PC-3 (cell line): ENCODE measurements around the gene MKX. TPM values are rescaled to one million over a fixed set of nuclear protein-coding genes. Genes with fewer than 3 reads are reported as not detected.

ENCODE experiments used
- ATAC-seq: fragments of 200-7000 bp; cut with Tn5 transposase; 2 replicates; pipeline ENCODE4 v1.9.1; 2020; ENCODE audit warnings: mild to moderate bottlenecking, moderate library complexity
- BruUV-seq: library from RNA; stranded (reverse); fragments of 400-500 nt; replicated peaks from 2 replicates; lab custom pipeline; 2021; lab: Mats Ljungman, UMichigan
- CTCF ChIA-PET: fragments of 300-600 bp; sonication (Branson Sonifier 250); formaldehyde crosslinking; loops from one replicate; lab custom pipeline; 2022; ENCODE audit warnings: antibody characterized with exemption; lab: Charles Lee
- POLR2A ChIA-PET: fragments of 300-600 bp; sonication (Branson Sonifier 250); formaldehyde crosslinking; loops from one replicate; lab custom pipeline; 2022; ENCODE audit warnings: antibody characterized with exemption; ENCODE audit not compliant: unreplicated experiment; lab: Charles Lee
- DNase-seq: peaks from one replicate; pipeline ENCODE4 v3.0.0-alpha.2; 2015
- H2AFZ ChIP-seq: fragments of 300-600 bp; sonication (generic); 2 replicates; pipeline ENCODE4 v1.6.0; 2016; ENCODE audit warnings: antibody characterized with exemption, low read length
- H3F3A ChIP-seq: fragments of 300-600 bp; sonication (generic); one replicate; pipeline ENCODE4 v1.6.0; 2017; ENCODE audit warnings: antibody characterized with exemption, low read length, control low read depth, mild to moderate bottlenecking; ENCODE audit not compliant: unreplicated experiment
- H3K27ac ChIP-seq: fragments of 300-600 bp; sonication (generic); 2 replicates; pipeline ENCODE4 v1.5.1; 2016; ENCODE audit warnings: mild to moderate bottlenecking, low read length
- H3K27me3 ChIP-seq: fragments of 300-600 bp; sonication (generic); 2 replicates; pipeline ENCODE4 v1.6.1; 2016; ENCODE audit warnings: low read length, mixed read lengths
- H3K36me3 ChIP-seq: fragments of 300-600 bp; sonication (generic); 2 replicates; pipeline ENCODE4 v1.6.1; 2016; ENCODE audit warnings: low read depth, mixed run types, low read length, mixed read lengths
- H3K4me1 ChIP-seq: fragments of 300-600 bp; sonication (generic); 2 replicates; pipeline ENCODE4 v1.5.1; 2016; ENCODE audit warnings: low read length; ENCODE audit not compliant: insufficient read depth
- H3K4me2 ChIP-seq: fragments of 300-600 bp; sonication (generic); 2 replicates; pipeline ENCODE4 v1.6.0; 2016; ENCODE audit warnings: low read length
- H3K4me3 ChIP-seq: fragments of 300-600 bp; sonication (generic); 2 replicates; pipeline ENCODE4 v1.5.1; 2016; ENCODE audit warnings: mild to moderate bottlenecking, low read length, mixed read lengths
- H3K79me2 ChIP-seq: fragments of 300-600 bp; sonication (generic); 2 replicates; pipeline ENCODE4 v1.6.1; 2017; ENCODE audit warnings: low read length, mixed read lengths
- H3K9ac ChIP-seq: fragments of 300-600 bp; sonication (generic); 2 replicates; pipeline ENCODE4 v1.6.0; 2016; ENCODE audit warnings: mild to moderate bottlenecking, low read length
- H3K9me2 ChIP-seq: fragments of 300-600 bp; sonication (generic); replicated peaks from 2 replicates; pipeline ENCODE4 v1.6.1; 2016; ENCODE audit warnings: mixed run types, low read length, mixed read lengths
- H3K9me3 ChIP-seq: fragments of 300-600 bp; sonication (generic); 2 replicates; pipeline ENCODE4 v1.6.1; 2016; ENCODE audit warnings: low read length, mixed read lengths
- H4K20me1 ChIP-seq: fragments of 300-600 bp; sonication (generic); 2 replicates; pipeline ENCODE4 v1.6.1; 2016; ENCODE audit warnings: low read length, mixed read lengths
- EZH2 ChIP-seq: fragments of 300-600 bp; sonication (generic); IDR thresholded peaks from one replicate; pipeline ENCODE4 v1.6.1; 2017; ENCODE audit warnings: antibody characterized with exemption, mild to moderate bottlenecking, low read length; ENCODE audit not compliant: unreplicated experiment
- EZH2phosphoT487 ChIP-seq: fragments of 300-600 bp; sonication (generic); IDR thresholded peaks from 2 replicates; pipeline ENCODE4 v1.6.1; 2018; ENCODE audit warnings: mild to moderate bottlenecking, antibody characterized with exemption, low read length, borderline replicate concordance
- intact Hi-C: fragments of 100-400 bp; cut with micrococcal nuclease; formaldehyde crosslinking; loops from 2 replicates; pipeline ENCODE4 v1.9.0; 2023
- total RNA-seq: library from RNA; depleted of rRNA; stranded (reverse); fragments of >200 nt; gene quantifications from 2 replicates; pipeline ENCODE4 v1.2.3, GENCODE V29; 2014
- TF ChIP-seq, protein P1 (sequence below): fragments of 300-600 bp; sonication (generic); conservative IDR thresholded peaks from 2 replicates; pipeline ENCODE4 v1.5.1; 2017; ENCODE audit warnings: antibody characterized with exemption, low read depth, mild to moderate bottlenecking, low read length

MKX gene
- total RNA-seq, 1 experiment from 2014 or later, result 3.5 TPM

GRCh38 chr10:27626890-27627289, 118.7 kb downstream of the MKX start:
- H2AFZ ChIP-seq, result no peak overlapping the region
- POLR2A ChIA-PET, result no interaction called here
- peaks cover 13% of the 10 kb centered on the region; the same call in 1 of the 2 replicates for H3K27me3 ChIP-seq
- H3K9ac ChIP-seq, result no peak overlapping the region
- H3K9me2 ChIP-seq, result no peaks in the 10 kb centered on the region
- H3K9me3 ChIP-seq, result no peaks in the 10 kb centered on the region
- no peak overlapping the region for H3K4me2 ChIP-seq
- no peaks in the 10 kb centered on the region for H4K20me1 ChIP-seq
- no peak for ATAC-seq
- no peak for DNase-seq
- no peak overlapping the region for H3K27ac ChIP-seq
- intact Hi-C loops, result no loop called here
- H3K36me3 ChIP-seq, result no peaks in the 10 kb centered on the region
- H3K4me1 ChIP-seq, result no peaks in the 10 kb centered on the region
- no TSS peak for BruUV-seq
- TF ChIP-seq EZH2 (no peak), EZH2phosphoT487 (no peak)
- TF ChIP-seq, protein P1, sequence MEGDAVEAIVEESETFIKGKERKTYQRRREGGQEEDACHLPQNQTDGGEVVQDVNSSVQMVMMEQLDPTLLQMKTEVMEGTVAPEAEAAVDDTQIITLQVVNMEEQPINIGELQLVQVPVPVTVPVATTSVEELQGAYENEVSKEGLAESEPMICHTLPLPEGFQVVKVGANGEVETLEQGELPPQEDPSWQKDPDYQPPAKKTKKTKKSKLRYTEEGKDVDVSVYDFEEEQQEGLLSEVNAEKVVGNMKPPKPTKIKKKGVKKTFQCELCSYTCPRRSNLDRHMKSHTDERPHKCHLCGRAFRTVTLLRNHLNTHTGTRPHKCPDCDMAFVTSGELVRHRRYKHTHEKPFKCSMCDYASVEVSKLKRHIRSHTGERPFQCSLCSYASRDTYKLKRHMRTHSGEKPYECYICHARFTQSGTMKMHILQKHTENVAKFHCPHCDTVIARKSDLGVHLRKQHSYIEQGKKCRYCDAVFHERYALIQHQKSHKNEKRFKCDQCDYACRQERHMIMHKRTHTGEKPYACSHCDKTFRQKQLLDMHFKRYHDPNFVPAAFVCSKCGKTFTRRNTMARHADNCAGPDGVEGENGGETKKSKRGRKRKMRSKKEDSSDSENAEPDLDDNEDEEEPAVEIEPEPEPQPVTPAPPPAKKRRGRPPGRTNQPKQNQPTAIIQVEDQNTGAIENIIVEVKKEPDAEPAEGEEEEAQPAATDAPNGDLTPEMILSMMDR, result no peak
- no peaks in the 10 kb centered on the region for H3K79me2 ChIP-seq
- H3F3A ChIP-seq, result no peaks in the 10 kb centered on the region
- CTCF ChIA-PET, result no interaction called here
- H3K4me3 ChIP-seq, result no peak overlapping the region

DNA sequence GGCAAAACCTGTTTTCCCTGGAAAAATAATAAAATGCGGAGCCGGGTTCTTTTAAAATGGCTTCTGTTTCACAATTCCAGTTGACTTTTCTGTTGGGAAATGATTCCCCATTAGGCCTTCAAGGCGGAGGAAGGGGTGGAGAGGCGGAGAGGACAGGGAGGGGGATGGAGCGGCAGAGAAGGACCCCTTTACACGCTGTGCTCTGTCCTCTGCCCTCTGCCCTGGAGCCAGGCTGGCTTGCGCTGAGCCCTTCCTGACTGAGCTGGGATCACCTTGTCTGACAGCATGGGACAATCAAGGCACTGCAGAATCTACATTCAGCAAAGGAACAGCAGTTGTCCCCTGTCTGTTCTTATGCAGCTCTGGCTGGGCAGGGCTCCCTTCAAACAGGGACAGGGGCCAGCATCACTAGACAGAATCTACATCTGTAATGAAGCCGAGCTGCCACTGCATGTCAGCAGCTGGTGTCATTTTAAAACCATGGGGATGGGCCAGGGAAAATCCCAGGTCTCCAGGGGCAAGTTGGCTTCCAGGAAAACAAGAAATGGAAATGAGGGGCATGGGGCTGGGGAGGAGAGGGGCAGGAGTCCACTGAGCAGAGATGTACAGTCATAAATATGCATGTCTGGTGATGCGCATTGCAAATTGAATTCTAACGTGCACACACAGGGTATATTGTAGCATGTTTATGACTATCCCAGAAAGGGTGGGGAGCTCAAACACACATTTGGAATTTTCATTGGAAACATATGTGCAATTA, 120.0 kb downstream of the MKX start:
- no peak overlapping the region for H3K4me2 ChIP-seq
- no peaks in the 10 kb centered on the region for H3K79me2 ChIP-seq
- H3K4me3 ChIP-seq, result no peak overlapping the region
- intact Hi-C loops, result no loop called here
- CTCF ChIA-PET, result no interaction called here
- TF ChIP-seq, protein P1, result no peak
- TF ChIP-seq EZH2 (no peak), EZH2phosphoT487 (no peak)
- H3K9me3 ChIP-seq, result no peaks in the 10 kb centered on the region
- no peak for ATAC-seq
- H3K36me3 ChIP-seq, result no peaks in the 10 kb centered on the region
- no peak overlapping the region for H3K9ac ChIP-seq
- no TSS peak for BruUV-seq
- H3K27me3 ChIP-seq, result peaks cover 15% of the 10 kb centered on the region; the same call in 1 of the 2 replicates
- no peaks in the 10 kb centered on the region for H3K9me2 ChIP-seq
- H2AFZ ChIP-seq, result no peak overlapping the region
- H3K4me1 ChIP-seq, result no peaks in the 10 kb centered on the region
- DNase-seq, result no peak
- no peak overlapping the region for H3K27ac ChIP-seq
- H3F3A ChIP-seq, result no peaks in the 10 kb centered on the region
- POLR2A ChIA-PET, result no interaction called here
- no peaks in the 10 kb centered on the region for H4K20me1 ChIP-seq

GRCh38 chr10:27624941-27625340, 120.7 kb downstream of the MKX start:
- CTCF ChIA-PET, result no interaction called here
- no peak overlapping the region for H3K9ac ChIP-seq
- no peaks in the 10 kb centered on the region for H3K9me3 ChIP-seq
- no peaks in the 10 kb centered on the region for H3K9me2 ChIP-seq
- peaks cover 15% of the 10 kb centered on the region; the same call in 1 of the 2 replicates for H3K27me3 ChIP-seq
- DNase-seq (no peak), ATAC-seq (no peak)
- BruUV-seq, result no TSS peak
- no peaks in the 10 kb centered on the region for H3F3A ChIP-seq
- POLR2A ChIA-PET, result no interaction called here
- no peak overlapping the region for H3K4me3 ChIP-seq
- no peaks in the 10 kb centered on the region for H3K79me2 ChIP-seq
- TF ChIP-seq, protein P1, result no peak
- no peak for TF ChIP-seq EZH2phosphoT487
- TF ChIP-seq EZH2, result no peak
- no peak overlapping the region for H3K4me2 ChIP-seq
- H3K4me1 ChIP-seq, result no peaks in the 10 kb centered on the region
- H4K20me1 ChIP-seq, result no peaks in the 10 kb centered on the region
- no peak overlapping the region for H2AFZ ChIP-seq
- no peak overlapping the region for H3K27ac ChIP-seq
- intact Hi-C loops, result no loop called here
- no peaks in the 10 kb centered on the region for H3K36me3 ChIP-seq
